BLaER1 treated with 17β-estradiol and CSF1 and Interleukin-3, amounts not matched to agents 10 nM and 100 nM (cell line): ENCODE data around the gene BCAS3.

Experiments
- H3K27ac ChIP-seq, 11 experiments: shearing (Covaris generic); formaldehyde crosslinking; 2 replicates each; pipeline ENCODE4 v1.8.1; 2022
- H3K27me3 ChIP-seq, 11 experiments: shearing (Covaris generic); formaldehyde crosslinking; 2 replicates each; pipeline ENCODE4 v1.8.1; 2022
- H3K36me3 ChIP-seq, 11 experiments: shearing (Covaris generic); formaldehyde crosslinking; 2 replicates each; pipeline ENCODE4 v1.8.1; 2022
- H3K4me1 ChIP-seq, 10 experiments: shearing (Covaris generic); formaldehyde crosslinking; 2 replicates each; pipeline ENCODE4 v1.8.1; 2022
- H3K4me2 ChIP-seq, 11 experiments: shearing (Covaris generic); formaldehyde crosslinking; 2 replicates each; pipeline ENCODE4 v1.8.1; 2022
- H3K4me3 ChIP-seq, 10 experiments: shearing (Covaris generic); formaldehyde crosslinking; 2 replicates each; pipeline ENCODE4 v1.8.1; 2022
- H3K9ac ChIP-seq, 11 experiments: shearing (Covaris generic); formaldehyde crosslinking; 2 replicates each; pipeline ENCODE4 v1.8.1; 2022
- H3K9me3 ChIP-seq, 11 experiments: shearing (Covaris generic); formaldehyde crosslinking; replicated peaks in 1 of 11; 2 replicates each; pipeline ENCODE4 v1.8.1; 2022
- H4K20me1 ChIP-seq, 11 experiments: shearing (Covaris generic); formaldehyde crosslinking; 2 replicates each; pipeline ENCODE4 v1.8.1; 2022
- Cebpa-rat ChIP-seq, 11 experiments: shearing (Covaris generic); IDR thresholded peaks; 2 replicates each; pipeline ENCODE4 v1.8.1; 2022

Gene BCAS3

DNA sequence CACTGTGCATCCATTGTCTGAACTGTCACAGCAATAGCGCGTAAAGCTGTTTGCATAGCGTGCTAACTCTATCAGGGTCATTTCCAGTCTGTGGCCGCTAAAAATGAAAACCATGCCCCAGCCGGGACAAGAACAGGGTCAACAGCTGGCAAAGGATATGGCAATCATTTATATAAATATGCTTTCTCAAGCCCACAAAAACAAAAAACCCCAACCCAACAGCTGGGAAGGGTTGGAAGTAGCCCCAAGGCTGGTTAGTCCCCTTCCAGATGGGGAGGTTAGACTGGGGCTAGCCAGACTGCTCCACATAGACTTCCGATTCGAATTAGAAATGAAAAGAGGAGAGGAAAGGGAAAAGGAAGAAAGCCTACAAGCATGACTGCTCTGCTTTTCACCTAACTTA is 518.7 kb downstream of the BCAS3 start:
- Histone ChIP-seq H3K27ac (peak overlapping the region in 5 of 11 experiments; percentile 6 to 38 (median 29); a peak in 6 of 22 replicates), H3K4me2 (peak overlapping the region; percentile 34 to 87 (median 76)), H4K20me1 (no peaks in the 10 kb centered on the region), H3K36me3 (no peaks in the 10 kb centered on the region; a peak in 1 of 22 replicates), H3K4me1 (peaks cover 10 to 35% (median 23%) of the 10 kb centered on the region in 10 experiments; a peak in 18 of 20 replicates), H3K4me3 (peak overlapping the region in 3 of 10 experiments; percentile 5 to 51 (median 42); a peak in 3 of 20 replicates), H3K9me3 (peaks cover 17 to 25% (median 21%) of the 10 kb centered on the region in 11 experiments), H3K9ac (peak overlapping the region in 3 of 11 experiments; percentile 20 to 29 (median 25); a peak in 1 of 22 replicates), H3K27me3 (no peaks in the 10 kb centered on the region)
- TF ChIP-seq Cebpa-rat (IDR thresholded peaks at IDR 0.05), result no peak

DNA sequence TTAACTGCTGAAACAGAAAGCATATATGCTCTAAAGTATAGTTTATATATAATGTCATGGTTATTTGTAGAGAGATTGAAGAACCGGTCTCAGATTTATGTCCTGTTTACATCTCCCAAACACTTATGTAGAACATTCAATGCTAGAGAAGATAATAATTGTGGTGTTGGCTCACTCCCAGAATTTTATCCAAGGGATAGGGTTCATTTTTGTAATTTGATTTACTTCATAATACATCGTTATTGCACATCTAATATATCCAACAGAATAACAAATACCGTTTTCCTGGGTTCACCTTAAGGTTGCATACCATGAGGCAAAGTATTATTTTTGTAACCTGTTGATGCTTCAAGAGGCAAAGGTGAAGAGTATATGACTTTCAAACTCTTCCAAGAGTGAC is 519.1 kb downstream of the BCAS3 start:
- Histone ChIP-seq H3K9ac (0 out of 22 replicates have a peak overlapping the region, but pooled peaks of 2 of the 11 experiments have one; percentile 20 to 29), H3K27ac (peak overlapping the region in 3 of 11 experiments; percentile 23 to 38 (median 34); a peak in 3 of 22 replicates), H4K20me1 (no peaks in the 10 kb centered on the region), H3K4me3 (peak overlapping the region in 3 of 10 experiments; percentile 5 to 51 (median 42); a peak in 3 of 20 replicates), H3K9me3 (peaks cover 12 to 21% (median 16%) of the 10 kb centered on the region in 11 experiments; a peak in 21 of 22 replicates), H3K4me2 (peak overlapping the region; percentile 34 to 87 (median 76); a peak in 20 of 22 replicates), H3K4me1 (peaks cover 10 to 35% (median 23%) of the 10 kb centered on the region in 10 experiments; a peak in 18 of 20 replicates), H3K36me3 (no peaks in the 10 kb centered on the region; a peak in 1 of 22 replicates), H3K27me3 (no peaks in the 10 kb centered on the region)
- TF ChIP-seq Cebpa-rat (IDR thresholded peaks at IDR 0.05), result no peak

DNA sequence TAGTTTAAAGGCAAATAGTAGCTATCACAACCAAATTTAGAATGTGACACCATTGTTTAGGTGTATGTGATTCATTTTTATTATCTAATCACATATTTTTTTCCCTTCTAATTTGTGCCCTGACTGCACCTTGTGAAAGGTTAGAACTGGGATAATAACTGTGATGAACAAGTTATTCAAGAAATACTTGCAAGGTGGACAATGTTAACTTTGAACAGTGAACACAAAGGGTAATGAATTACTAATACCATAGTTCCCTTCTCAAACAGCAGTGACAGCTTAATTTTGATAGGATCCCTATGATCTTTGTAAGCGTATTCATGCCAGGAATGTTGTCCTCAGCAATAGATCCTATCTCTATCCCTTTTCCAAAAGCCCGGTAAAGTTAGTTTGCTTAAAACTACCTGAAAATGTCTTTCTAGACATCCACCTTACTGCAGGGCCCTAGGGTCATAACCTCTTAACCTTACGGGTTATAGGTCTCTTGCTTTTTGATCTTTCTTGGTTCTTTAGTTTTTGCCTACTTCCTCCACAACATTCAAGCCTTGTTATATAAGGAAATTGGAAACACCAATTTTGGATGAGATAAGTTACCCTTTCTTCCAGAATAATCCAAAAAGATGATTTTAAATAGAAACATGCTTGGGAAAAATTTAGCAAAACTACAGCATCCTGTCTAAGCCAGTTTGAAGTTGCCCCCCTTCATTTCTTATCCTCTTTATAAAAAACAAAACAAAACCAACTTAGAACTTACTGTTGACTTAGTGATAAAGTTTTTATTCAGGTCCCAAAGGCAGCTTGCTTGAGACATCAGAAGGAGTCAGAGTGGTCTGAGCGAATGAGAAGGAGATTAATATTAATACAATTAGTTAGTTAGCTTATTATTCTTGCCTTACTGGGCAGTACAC is 522.0 kb downstream of the BCAS3 start:
- H3K27me3 ChIP-seq, result no peaks in the 10 kb centered on the region
- no peak overlapping the region for H3K27ac ChIP-seq
- no peaks in the 10 kb centered on the region for H3K36me3 ChIP-seq
- no peak overlapping the region for H3K4me2 ChIP-seq
- peaks cover 10 to 34% (median 23%) of the 10 kb centered on the region in 10 experiments; a peak in 18 of 20 replicates for H3K4me1 ChIP-seq
- no peaks in the 10 kb centered on the region for H4K20me1 ChIP-seq
- no peak for TF ChIP-seq Cebpa-rat (IDR thresholded peaks at IDR 0.05)
- no peak overlapping the region for H3K4me3 ChIP-seq
- H3K9me3 ChIP-seq, result no peaks in the 10 kb centered on the region
- no peak overlapping the region for H3K9ac ChIP-seq

DNA sequence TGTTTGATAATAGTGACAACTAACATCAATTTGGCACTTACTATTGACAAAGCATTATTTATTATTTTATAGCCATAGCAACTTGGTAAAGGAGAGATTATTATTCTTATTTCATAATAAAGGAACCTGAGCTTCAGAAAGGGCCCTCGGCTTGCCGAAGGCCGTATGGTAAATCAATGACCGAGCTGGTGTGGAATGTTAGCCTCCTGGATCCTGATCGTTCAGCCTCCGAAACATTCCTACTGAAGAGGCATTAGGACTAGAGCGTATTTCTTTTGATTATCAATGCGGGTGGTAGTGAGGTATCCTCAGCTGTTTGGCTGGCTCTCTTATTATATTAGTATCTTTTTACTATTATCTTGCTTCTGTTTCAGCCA is 522.7 kb downstream of the BCAS3 start:
- H3K36me3 ChIP-seq, result no peaks in the 10 kb centered on the region
- H3K4me3 ChIP-seq, result no peak overlapping the region
- H3K4me2 ChIP-seq, result no peak overlapping the region
- H3K27me3 ChIP-seq, result no peaks in the 10 kb centered on the region
- TF ChIP-seq Cebpa-rat (IDR thresholded peaks at IDR 0.05), result no peak
- H3K27ac ChIP-seq, result no peak overlapping the region
- H3K9me3 ChIP-seq, result no peaks in the 10 kb centered on the region
- H3K9ac ChIP-seq, result no peak overlapping the region
- no peaks in the 10 kb centered on the region for H4K20me1 ChIP-seq
- H3K4me1 ChIP-seq, result peaks cover 10 to 27% (median 22%) of the 10 kb centered on the region in 10 experiments; a peak in 18 of 20 replicates

DNA sequence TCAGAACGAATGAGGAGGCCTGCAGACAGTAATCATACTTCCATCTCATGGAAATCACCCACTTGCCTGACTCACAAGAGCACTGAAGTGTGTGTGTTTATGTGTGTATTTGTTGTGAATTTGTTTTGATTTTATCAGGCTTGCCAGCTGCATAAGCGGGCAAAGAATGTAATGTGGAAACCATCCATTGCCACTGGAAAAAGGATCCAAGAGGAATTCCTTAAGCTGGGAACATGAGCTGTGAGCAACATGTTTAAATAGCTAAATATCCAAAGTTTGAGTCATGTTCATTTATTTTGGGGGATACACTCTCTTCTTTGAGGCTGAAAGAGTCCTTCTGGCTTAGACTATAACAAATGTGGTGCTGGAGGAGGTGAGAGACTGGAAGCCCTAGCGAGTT is 523.6 kb downstream of the BCAS3 start:
- H3K9ac ChIP-seq, result no peak overlapping the region
- H3K36me3 ChIP-seq, result no peaks in the 10 kb centered on the region
- H3K4me2 ChIP-seq, result no peak overlapping the region
- no peaks in the 10 kb centered on the region for H3K9me3 ChIP-seq
- no peak overlapping the region for H3K4me3 ChIP-seq
- TF ChIP-seq Cebpa-rat (IDR thresholded peaks at IDR 0.05), result no peak
- H3K27ac ChIP-seq, result no peak overlapping the region
- no peaks in the 10 kb centered on the region for H4K20me1 ChIP-seq
- H3K27me3 ChIP-seq, result no peaks in the 10 kb centered on the region
- H3K4me1 ChIP-seq, result peaks cover 5 to 18% (median 15%) of the 10 kb centered on the region in 10 experiments; a peak in 18 of 20 replicates

DNA sequence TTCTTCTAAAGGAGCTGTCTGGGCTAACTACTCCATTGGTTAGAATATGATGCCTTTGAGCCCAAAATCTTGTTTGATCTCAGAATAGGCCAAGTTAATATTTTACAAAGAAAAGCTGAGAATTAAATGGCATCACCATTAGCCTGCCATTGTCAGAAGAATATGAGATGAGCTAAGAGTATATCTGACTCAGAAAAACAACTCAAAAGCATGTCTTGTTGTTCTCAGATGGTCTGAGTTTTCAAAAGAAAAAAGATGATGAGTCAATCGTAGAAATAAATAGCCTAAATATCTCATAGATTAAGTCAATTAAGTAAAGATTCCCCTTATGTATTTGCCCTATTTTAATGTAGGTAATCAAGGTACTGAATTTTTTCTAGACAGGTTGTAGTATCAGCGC is 524.9 kb downstream of the BCAS3 start:
- H3K27ac ChIP-seq, result no peak overlapping the region
- TF ChIP-seq Cebpa-rat (IDR thresholded peaks at IDR 0.05), result no peak

DNA sequence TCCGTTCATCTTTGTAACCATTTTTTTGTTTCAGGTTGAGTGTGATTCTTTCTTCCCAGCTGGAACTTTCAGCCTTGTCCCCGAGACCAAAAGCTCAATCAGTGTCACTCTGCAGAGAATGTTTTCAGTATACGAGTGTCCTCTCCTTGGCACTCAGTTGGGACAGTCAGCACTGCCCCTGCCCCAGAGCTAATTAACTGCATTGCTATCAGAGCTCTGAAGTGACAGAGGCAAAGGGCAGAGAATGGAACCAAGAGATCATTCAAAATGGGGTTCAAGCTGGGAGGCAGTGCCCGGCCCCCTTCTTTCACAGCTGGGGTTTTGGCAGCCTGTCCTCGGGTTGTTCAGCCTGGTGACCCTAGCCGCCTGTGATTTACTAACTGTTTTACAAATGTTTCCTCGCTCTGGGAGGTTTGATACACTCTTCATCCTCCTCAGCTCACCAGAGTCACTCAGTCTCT is 526.0 kb downstream of the BCAS3 start:
- no peak for TF ChIP-seq Cebpa-rat (IDR thresholded peaks at IDR 0.05)
- no peak overlapping the region for H3K4me3 ChIP-seq
- H3K27me3 ChIP-seq, result no peaks in the 10 kb centered on the region
- no peak overlapping the region for H3K4me2 ChIP-seq
- no peak overlapping the region for H3K27ac ChIP-seq
- peaks cover 0 to 4% (median 0%) of the 10 kb centered on the region in 10 experiments; a peak in 1 of 20 replicates for H3K4me1 ChIP-seq
- H3K9ac ChIP-seq, result no peak overlapping the region
- no peaks in the 10 kb centered on the region for H3K36me3 ChIP-seq
- H4K20me1 ChIP-seq, result no peaks in the 10 kb centered on the region
- H3K9me3 ChIP-seq, result no peaks in the 10 kb centered on the region

More for the DNA sequence above, 524.9 kb downstream of the BCAS3 start:
- no peak overlapping the region for H3K4me3 ChIP-seq
- H3K9ac ChIP-seq, result no peak overlapping the region
- H3K4me2 ChIP-seq, result no peak overlapping the region
- H3K27me3 ChIP-seq, result no peaks in the 10 kb centered on the region
- H3K4me1 ChIP-seq, result peaks cover 0 to 5% (median 1%) of the 10 kb centered on the region in 10 experiments; a peak in 10 of 20 replicates
- no peaks in the 10 kb centered on the region for H4K20me1 ChIP-seq
- no peaks in the 10 kb centered on the region for H3K36me3 ChIP-seq
- no peaks in the 10 kb centered on the region for H3K9me3 ChIP-seq

DNA sequence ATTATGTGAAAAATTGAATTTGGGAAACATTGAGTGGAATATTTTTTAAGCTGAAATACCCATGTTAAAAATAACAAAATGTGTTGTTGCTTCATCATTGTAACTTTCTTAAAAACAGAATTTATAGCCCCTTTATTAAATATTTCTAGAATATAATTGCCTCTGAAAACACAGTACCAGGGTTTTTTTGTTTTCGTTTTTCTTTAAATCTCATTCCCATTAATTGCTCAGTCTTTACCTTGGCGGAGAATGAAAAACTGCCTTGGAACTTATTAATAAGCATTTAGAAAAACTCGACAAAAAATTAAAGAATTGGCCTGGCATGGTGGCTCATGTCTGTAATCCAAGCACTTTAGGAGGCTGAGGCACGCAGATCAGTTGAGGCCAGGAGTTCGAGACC is 526.8 kb downstream of the BCAS3 start:
- H3K9ac ChIP-seq, result no peak overlapping the region

DNA sequence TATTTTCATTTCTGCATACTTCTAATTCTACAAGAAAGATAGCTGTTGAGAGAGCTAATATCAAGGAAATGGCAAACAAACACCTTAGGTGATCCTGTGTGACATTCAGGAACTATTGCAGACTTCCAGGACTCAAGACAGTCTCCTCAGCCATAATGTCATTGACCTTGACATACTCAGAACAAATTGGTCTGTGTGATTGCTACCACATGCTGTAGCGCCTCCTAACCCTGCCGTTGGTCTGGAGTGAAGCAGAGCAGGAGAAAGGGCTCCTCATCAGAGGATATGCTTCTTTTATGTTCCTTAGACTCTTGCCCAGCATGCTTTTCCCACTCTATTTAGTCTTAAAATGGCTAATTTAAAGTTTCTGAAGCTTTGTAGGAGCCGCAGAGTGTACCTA is 527.8 kb downstream of the BCAS3 start:
- Histone ChIP-seq H3K4me1 (peaks cover 0 to 5% (median 0%) of the 10 kb centered on the region in 10 experiments; a peak in 1 of 20 replicates), H3K36me3 (no peaks in the 10 kb centered on the region), H3K4me2 (no peak overlapping the region), H4K20me1 (no peaks in the 10 kb centered on the region), H3K4me3 (no peak overlapping the region), H3K27me3 (no peaks in the 10 kb centered on the region), H3K9me3 (no peaks in the 10 kb centered on the region), H3K9ac (no peak overlapping the region), H3K27ac (no peak overlapping the region)
- TF ChIP-seq Cebpa-rat (IDR thresholded peaks at IDR 0.05), result no peak

More for the DNA sequence above, 526.8 kb downstream of the BCAS3 start:
- TF ChIP-seq Cebpa-rat (IDR thresholded peaks at IDR 0.05), result no peak
- no peak overlapping the region for H3K4me3 ChIP-seq
- no peaks in the 10 kb centered on the region for H4K20me1 ChIP-seq
- H3K27ac ChIP-seq, result no peak overlapping the region
- peaks cover 0 to 5% (median 0%) of the 10 kb centered on the region in 10 experiments; a peak in 1 of 20 replicates for H3K4me1 ChIP-seq
- no peaks in the 10 kb centered on the region for H3K36me3 ChIP-seq
- no peaks in the 10 kb centered on the region for H3K9me3 ChIP-seq
- H3K27me3 ChIP-seq, result no peaks in the 10 kb centered on the region
- H3K4me2 ChIP-seq, result no peak overlapping the region
